Motor neuron (in vitro differentiated cells): ENCODE results near the gene PRR7. TPM values are rescaled to one million over a fixed set of nuclear protein-coding genes. Genes with fewer than 3 reads are reported as not detected.

Experiments used
- ATAC-seq, 8 experiments: fragments of 200-7000 bp; cut with Tn5 transposase; replicated peaks in 6 of 8; 2 replicates each; pipeline ENCODE4 v1.8.0; 2021; ENCODE audit warnings: mild to moderate bottlenecking in 8 of 8, moderate library complexity in 8 of 8
- H3K27ac ChIP-seq, 2 donors: fragments of 250-450 bp; sonication (Bioruptor Pico); 2 replicates each; pipeline ENCODE4 v1.9.0; 2021; ENCODE audit warnings: antibody characterized with exemption in 2 of 2, mild to moderate bottlenecking in 2 of 2, moderate library complexity in 1 of 2
- H3K4me1 ChIP-seq, 2 donors: fragments of 250-450 bp; sonication (Bioruptor Pico); replicated peaks in 1 of 2; 2 replicates each; pipeline ENCODE4 v1.6.1; 2021; ENCODE audit warnings: antibody characterized with exemption in 2 of 2, mild to moderate bottlenecking in 2 of 2, moderate library complexity in 1 of 2
- H3K4me3 ChIP-seq, 5 donors: fragments of 250-450 bp; sonication (Bioruptor Pico); 2 replicates each; pipeline ENCODE4 v1.9.0; 2021; ENCODE audit warnings: antibody characterized with exemption in 5 of 5, mild to moderate bottlenecking in 5 of 5, moderate library complexity in 4 of 5
- WGBS, 10 experiments: fragments of 450-650 bp; shearing (Covaris generic); methylation state at CpG; one replicate each; pipeline ENCODE4 v1.0.0; 2022; 5-methylcytosine and 5-hydroxymethylcytosine counted together
- in situ Hi-C, 9 experiments: fragments of 400-800 bp; cut with MboI; loops; one replicate each; pipeline ENCODE4 v1.15.0; 2021; ENCODE audit warnings: low sequenced_read_pairs in 9 of 9, low pct_unique_long_range_greater_than_20kb in 2 of 9; ENCODE audit not compliant: unreplicated experiment in 9 of 9
- total RNA-seq, 8 experiments: library from RNA; unstranded; fragments of 300-600 nt; gene quantifications; 2 replicates each; pipeline versions ENCODE4 v1.2.3 to v1.2.4, GENCODE V29; 2022

The PRR7 gene
- total RNA-seq, 8 experiments from 2014 or later = 2.0 to 8.1 (median 3.8) TPM

DNA sequence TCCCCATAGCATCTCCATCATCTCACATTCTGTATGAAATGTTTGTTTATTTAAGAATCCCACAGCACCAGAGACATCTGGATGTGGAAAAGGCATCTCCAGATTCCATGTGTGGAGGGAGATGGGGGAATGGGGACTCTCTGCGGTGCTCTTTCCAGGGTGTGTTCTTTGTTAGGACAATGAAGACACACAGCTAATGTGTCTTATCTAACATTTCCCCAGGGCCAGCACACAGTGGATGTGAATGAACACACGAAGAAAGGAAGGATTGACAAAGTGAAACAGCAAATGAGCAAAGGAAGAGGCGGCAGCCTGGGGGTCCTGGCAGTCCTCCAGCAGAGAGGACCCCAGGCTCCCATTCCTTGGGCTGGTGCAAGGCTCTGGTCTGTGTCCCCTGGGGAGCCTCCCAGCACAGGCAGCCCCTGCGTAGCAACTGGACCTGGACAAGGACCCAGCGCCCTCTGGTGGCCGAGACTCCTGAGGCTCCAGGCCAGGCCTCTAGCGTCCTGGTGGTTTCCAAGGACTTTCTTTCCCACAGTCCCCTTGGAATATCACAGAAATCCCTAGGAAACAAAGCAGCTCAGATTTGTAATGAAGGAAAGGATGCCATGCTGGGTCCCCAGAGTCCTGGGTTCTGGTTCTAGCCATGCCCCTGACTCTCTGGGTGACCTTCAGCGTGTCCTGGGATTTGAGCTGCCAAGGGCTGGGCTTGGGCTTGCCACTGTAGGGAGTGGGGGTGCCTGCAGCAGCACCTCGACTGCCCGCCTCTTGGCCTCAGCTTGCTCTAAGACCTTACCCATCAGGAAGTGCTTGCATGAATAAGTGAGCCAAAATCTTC, 54.3 kb downstream of the PRR7 start:
- Histone ChIP-seq H3K4me1 (peaks cover 21 to 28% of the 10 kb centered on the region in 2 donors), H3K27ac (no peak overlapping the region), H3K4me3 (no peak overlapping the region)
- peak; percentile 16 to 54 (median 38) for ATAC-seq
- in situ Hi-C loops = loop anchor here in 1 of 9 experiments (25.0 kb wide), 1 partner anchor 114 kb away; the partner anchor contains the start of gene SLC34A1
- WGBS, 10 experiments = 0 to 80% (median 26%) methylated on average over 1 to 4 of the region's 10 CpGs; no CpG with 5 or more reads in 2 of the 10 experiments

DNA sequence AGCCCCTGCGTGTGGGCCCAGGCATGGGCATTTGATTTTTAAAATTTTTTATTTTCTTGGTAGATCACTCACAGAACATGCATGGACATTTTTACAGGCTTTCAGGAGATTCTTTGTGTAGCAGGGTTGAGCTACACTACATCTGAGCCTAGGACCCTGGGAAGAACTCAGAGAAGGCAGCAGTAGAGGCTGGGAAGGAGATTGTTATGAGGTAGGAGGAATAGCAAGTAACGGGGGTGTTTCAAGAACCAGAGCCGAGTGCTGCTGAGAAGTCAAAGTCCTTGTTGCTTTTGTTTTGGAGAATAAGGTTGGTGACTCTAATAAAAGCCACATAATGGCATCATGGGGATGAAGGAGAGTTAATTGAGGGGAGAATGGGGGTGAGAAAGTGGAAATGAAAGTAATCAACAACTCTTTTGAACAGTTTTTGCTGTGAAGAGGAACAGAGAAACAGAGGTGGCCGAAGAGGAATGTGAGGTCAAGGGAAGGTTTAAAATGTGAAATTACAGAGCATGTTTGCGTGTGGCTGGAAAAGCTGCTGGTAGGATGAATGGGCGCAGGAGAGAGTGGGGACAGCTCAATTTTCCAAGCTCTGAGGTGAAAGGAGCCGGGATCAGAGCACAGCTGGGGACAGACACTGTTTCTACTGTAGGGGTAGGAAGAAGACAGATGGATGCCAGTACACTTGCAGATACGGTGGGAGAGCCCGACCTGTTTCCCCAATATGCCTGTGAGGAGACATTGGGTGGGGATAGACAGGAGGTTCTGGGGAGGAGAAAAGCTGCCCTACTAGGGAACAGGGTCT, 55.5 kb downstream of the PRR7 start:
- ATAC-seq = no peak
- Histone ChIP-seq H3K27ac (no peak overlapping the region), H3K4me3 (no peak overlapping the region), H3K4me1 (peaks cover 16 to 22% of the 10 kb centered on the region in 2 donors)
- 41 to 86% (median 50%) methylated on average over 3 to 9 of the region's 9 CpGs; no CpG with 5 or more reads in 1 of the 10 experiments for WGBS, 10 experiments
- in situ Hi-C loops = loop anchor here in 1 of 9 experiments (25.0 kb wide), 1 partner anchor 115 kb away; the partner anchor contains the start of gene SLC34A1

DNA sequence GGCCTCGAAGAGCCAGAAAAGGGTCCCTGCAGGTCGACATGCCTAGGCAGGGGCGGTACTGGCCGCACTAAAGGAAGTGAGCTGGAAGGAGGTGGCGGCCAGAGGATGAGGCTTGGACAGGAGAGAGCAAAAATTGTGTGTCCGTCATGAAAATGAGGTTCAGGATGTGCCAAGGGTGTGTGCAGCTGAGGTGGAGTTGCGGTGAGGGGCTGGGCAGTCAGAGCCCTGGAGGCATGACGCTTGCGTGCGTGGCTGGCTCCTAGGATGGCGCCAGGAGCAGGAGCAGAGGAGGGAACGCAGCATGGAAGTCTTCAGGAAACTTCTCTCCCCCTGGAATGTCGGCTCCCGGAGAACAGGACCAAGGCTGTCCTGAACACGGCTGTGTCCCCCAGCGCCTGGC, 56.3 kb downstream of the PRR7 start:
- peaks cover 16 to 20% of the 10 kb centered on the region in 2 donors for H3K4me1 ChIP-seq
- no peak overlapping the region for H3K27ac ChIP-seq
- ATAC-seq = no peak
- WGBS, 10 experiments = 68 to 90% (median 79%) methylated on average over 2 to 11 of the region's 16 CpGs; no CpG with 5 or more reads in 1 of the 10 experiments
- in situ Hi-C loops = loop anchor here in 1 of 9 experiments (25.0 kb wide), 1 partner anchor 116 kb away; the partner anchor contains the start of gene SLC34A1
- no peak overlapping the region for H3K4me3 ChIP-seq

DNA sequence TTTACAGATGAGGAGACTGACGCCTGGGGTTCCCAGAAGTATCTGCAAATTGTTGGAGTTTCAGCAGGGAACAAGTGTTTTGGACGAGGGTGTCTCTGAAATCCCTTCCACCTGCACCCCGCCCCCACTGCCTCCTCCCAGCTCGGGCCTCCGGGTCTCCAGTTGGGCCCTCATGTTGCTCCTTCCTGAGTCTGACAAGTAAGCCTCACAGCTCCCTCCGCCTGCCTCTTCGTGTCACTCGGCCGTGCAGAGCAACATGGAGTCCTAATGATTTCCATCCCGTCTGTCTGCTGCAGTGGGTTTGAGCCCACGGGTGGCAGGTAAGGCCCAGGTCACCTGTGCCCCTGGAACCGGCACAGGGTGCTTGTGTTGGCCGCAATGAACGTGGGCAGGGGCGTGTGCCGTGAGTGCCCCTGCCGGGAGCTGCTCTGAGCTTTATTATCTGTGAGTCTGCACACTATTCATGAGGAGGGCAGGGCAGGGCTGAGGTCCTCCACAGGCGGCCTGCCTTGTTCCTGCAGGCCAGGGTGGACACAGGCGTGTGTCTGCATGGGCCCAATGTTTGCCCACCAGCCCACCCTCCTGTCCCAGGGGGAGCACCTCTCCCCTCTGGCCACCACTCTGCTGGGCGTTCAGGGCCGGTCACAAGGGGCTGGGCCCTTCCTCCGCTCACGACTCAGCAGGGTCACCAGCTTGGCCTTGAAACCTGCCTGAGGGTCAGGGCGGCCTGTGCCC, 56.9 kb downstream of the PRR7 start:
- no peak overlapping the region for H3K27ac ChIP-seq
- no peak for ATAC-seq
- H3K4me1 ChIP-seq = peaks cover 11 to 14% of the 10 kb centered on the region in 2 donors
- H3K4me3 ChIP-seq = no peak overlapping the region
- 41 to 86% (median 75%) methylated on average over 2 to 11 of the region's 24 CpGs; no CpG with 5 or more reads in 4 of the 10 experiments for WGBS, 10 experiments
- in situ Hi-C loops = loop anchor here in 1 of 9 experiments (25.0 kb wide), 1 partner anchor 116 kb away; the partner anchor contains the start of gene SLC34A1

DNA sequence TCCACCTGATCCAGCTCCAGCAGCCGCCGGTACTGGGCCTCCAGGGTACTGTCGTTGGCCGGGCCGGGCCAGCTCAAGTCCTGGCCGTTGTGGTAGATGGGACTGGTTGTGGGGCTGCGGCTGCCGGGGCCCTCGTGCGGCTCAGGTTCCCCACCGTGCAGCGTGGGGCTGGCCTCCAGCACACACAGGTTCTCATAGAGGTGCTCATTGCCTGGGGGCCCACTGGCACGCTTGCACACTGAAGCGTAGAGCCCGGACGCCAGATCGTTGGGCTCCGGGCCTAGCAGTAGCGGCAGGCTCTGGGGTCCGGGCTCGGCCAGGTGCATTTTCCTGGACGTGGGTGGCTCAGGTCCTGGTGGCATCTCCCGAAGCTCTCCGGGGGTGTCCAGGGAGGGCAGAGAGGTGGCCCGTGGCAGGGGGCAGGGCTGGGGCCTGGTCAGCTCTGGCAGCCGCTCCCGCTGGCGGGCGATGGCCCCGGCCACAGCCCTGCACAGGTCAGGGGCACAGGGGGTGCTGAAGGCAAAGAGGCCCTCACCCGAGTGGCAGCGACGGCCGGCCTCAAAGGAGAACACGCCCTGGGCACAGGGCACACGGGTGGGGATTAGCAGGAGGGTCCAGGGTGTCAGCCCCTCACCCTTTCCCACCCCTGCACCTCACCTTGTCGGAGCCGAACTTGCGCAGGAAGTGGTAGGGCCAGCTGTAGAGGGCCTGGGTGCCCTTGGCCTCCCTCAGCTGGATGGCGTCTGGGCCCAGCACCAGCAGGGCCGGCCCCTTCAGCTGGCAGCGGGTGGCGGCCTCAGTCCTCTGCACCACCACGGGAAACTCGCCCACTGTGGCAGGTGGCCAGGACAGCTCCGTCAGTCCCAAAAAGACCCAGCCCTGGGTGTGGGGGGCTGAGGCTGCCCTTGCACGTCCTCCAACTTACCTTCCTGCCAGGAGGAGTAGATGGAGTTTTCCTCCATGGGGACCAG, 57.8 kb downstream of the PRR7 start:
- Histone ChIP-seq H3K4me1 (peaks cover 16 to 17% of the 10 kb centered on the region in 2 donors), H3K27ac (no peak overlapping the region), H3K4me3 (no peak overlapping the region)
- in situ Hi-C loops = loop anchor here in 1 of 9 experiments (25.0 kb wide), 1 partner anchor 117 kb away; the partner anchor contains the start of gene SLC34A1
- ATAC-seq = no peak
- 80 to 100% (median 88%) methylated on average over 1 to 9 of the region's 47 CpGs; no CpG with 5 or more reads in 5 of the 10 experiments for WGBS, 10 experiments

DNA sequence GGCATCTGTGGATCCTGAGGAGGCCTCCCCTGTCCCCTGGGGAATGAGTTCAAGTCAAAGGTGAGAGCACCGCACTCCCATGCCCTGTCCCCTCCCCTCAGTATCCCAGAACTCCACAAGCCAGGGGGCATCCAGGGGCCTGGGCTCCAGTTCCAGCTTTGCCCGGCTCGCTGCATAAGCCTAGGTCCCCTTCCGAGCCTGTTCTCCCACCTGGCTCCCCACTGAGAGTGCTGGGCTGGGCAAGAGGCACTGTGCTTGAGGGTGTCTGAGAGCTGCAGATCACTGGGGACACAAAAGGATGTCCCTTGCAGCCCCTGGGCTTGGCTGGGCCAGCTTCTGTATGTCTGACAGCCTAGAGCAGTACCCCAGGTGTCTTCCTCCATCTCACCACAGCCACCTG, 58.5 kb downstream of the PRR7 start:
- in situ Hi-C loops = loop anchor here in 1 of 9 experiments (25.0 kb wide), 1 partner anchor 118 kb away; the partner anchor contains the start of gene SLC34A1

More for the DNA sequence above, 58.5 kb downstream of the PRR7 start:
- ATAC-seq = no peak
- H3K4me1 ChIP-seq = peaks cover 23% of the 10 kb centered on the region in 2 donors
- H3K4me3 ChIP-seq = no peak overlapping the region
- WGBS, 10 experiments = 100% methylated on average over 1 of the region's 4 CpGs; no CpG with 5 or more reads in 8 of the 10 experiments
- H3K27ac ChIP-seq = no peak overlapping the region

Other genes starting within 250 kb of the PRR7 start
- 10 to 100 TPM; 14.6 to 34.0 (median 23.8) TPM for gene RAB24, start 143.1 kb upstream of the PRR7 start, total RNA-seq
- gene PRELID1, start 143.0 kb upstream of the PRR7 start, total RNA-seq = 100 to 1,000 TPM in 3 of 8 experiments, 10 to 100 TPM in 5; 64.9 to 154 (median 93.2) TPM
- gene MXD3, start 134.9 kb upstream of the PRR7 start, total RNA-seq = 10 to 100 TPM in 2 of 8 experiments, 1 to 10 TPM in 6; 2.4 to 34.1 (median 6.3) TPM
- 100 to 1,000 TPM in 4 of 8 experiments, 10 to 100 TPM in 4; 48.3 to 219 (median 111) TPM for gene LMAN2, start 95.1 kb upstream of the PRR7 start, total RNA-seq
- 10 to 100 TPM in 1 of 8 experiments, 1 to 10 TPM in 7; 2.3 to 23.9 (median 4.7) TPM for gene RGS14, start 88.9 kb upstream of the PRR7 start, total RNA-seq
- under 1 TPM in 6 of 8 experiments, not detected in 2; 0.05 to 0.94 (median 0.42) TPM for gene SLC34A1, start 62.4 kb upstream of the PRR7 start, total RNA-seq
- under 1 TPM in 1 of 8 experiments, not detected in 7; 0.92 TPM for gene PFN3, start 46.2 kb upstream of the PRR7 start, total RNA-seq
- gene F12, start 37.2 kb upstream of the PRR7 start, total RNA-seq = 1 to 10 TPM; 1.0 to 6.5 (median 2.4) TPM
- 10 to 100 TPM; 16.2 to 29.5 (median 21.5) TPM for gene GRK6, start 20.1 kb upstream of the PRR7 start, total RNA-seq
- 100 to 1,000 TPM in 6 of 8 experiments, 10 to 100 TPM in 2; 70.8 to 406 (median 136) TPM for gene DBN1, start 26.8 kb downstream of the PRR7 start, total RNA-seq
- gene PDLIM7, start 50.8 kb downstream of the PRR7 start, total RNA-seq = 100 to 1,000 TPM in 2 of 8 experiments, 10 to 100 TPM in 6; 24.6 to 116 (median 54.3) TPM
- 1 to 10 TPM in 7 of 8 experiments, under 1 TPM in 1; 0.92 to 4.9 (median 2.4) TPM for gene DOK3, start 63.0 kb downstream of the PRR7 start, total RNA-seq
- 100 to 1,000 TPM in 3 of 8 experiments, 10 to 100 TPM in 5; 72.7 to 158 (median 97.0) TPM for gene DDX41, start 70.1 kb downstream of the PRR7 start, total RNA-seq
- 10 to 100 TPM; 29.0 to 71.4 (median 46.5) TPM for gene FAM193B, start 107.7 kb downstream of the PRR7 start, total RNA-seq
- 100 to 1,000 TPM in 2 of 8 experiments, 10 to 100 TPM in 6; 74.7 to 166 (median 94.9) TPM for gene TMED9, start 145.4 kb downstream of the PRR7 start, total RNA-seq
- 10 to 100 TPM; 19.6 to 37.5 (median 25.4) TPM for gene B4GALT7, start 153.3 kb downstream of the PRR7 start, total RNA-seq